Karpas-422 (cell line): ENCODE measurements around the gene ROS1. TPM values are rescaled to one million over a fixed set of nuclear protein-coding genes. Genes with fewer than 3 reads are reported as not detected.

Experiments
- DNase-seq: peaks from one replicate; pipeline ENCODE4 v3.0.0-alpha.2; 2015
- H2AFZ ChIP-seq: fragments of 200-600 bp; sonication (generic); 2 replicates; pipeline ENCODE4 v1.6.1; 2014; ENCODE audit warnings: antibody characterized with exemption, low read length, mixed read lengths
- H3K27ac ChIP-seq: fragments of 200-600 bp; sonication (generic); 2 replicates; pipeline ENCODE4 v1.5.1; 2014; ENCODE audit warnings: mild to moderate bottlenecking, low read length, moderate library complexity
- H3K27me3 ChIP-seq: fragments of 200-600 bp; sonication (generic); 2 replicates; pipeline ENCODE4 v1.6.1; 2014; ENCODE audit warnings: low read length, mixed read lengths
- H3K36me3 ChIP-seq: fragments of 200-600 bp; sonication (generic); 2 replicates; pipeline ENCODE4 v1.6.1; 2014; ENCODE audit warnings: low read length, mixed read lengths; ENCODE audit not compliant: insufficient read depth
- H3K4me1 ChIP-seq: fragments of 200-600 bp; sonication (generic); 2 replicates; pipeline ENCODE4 v1.6.1; 2014; ENCODE audit warnings: mild to moderate bottlenecking, low read length, mixed read lengths
- H3K4me2 ChIP-seq: fragments of 200-600 bp; sonication (generic); 2 replicates; pipeline ENCODE4 v1.6.1; 2014; ENCODE audit warnings: low read length, low read depth, mild to moderate bottlenecking; ENCODE audit not compliant: poor library complexity, severe bottlenecking
- H3K4me3 ChIP-seq: fragments of 200-600 bp; sonication (generic); 2 replicates; pipeline ENCODE4 v1.5.1; 2014; ENCODE audit warnings: mild to moderate bottlenecking, antibody characterized with exemption, low read length, mixed read lengths
- H3K79me2 ChIP-seq: fragments of 200-600 bp; sonication (generic); 2 replicates; pipeline ENCODE4 v1.6.1; 2014; ENCODE audit warnings: mild to moderate bottlenecking, low read length, mixed read lengths
- H3K9ac ChIP-seq: fragments of 200-600 bp; sonication (generic); 2 replicates; pipeline ENCODE4 v1.6.0; 2014; ENCODE audit warnings: low read length
- H3K9me2 ChIP-seq: fragments of 200-600 bp; sonication (generic), shearing (Covaris generic); replicated peaks from 2 replicates; pipeline ENCODE4 v1.6.0; 2014; ENCODE audit warnings: mild to moderate bottlenecking, low read length, moderate library complexity; ENCODE audit not compliant: insufficient read depth
- H3K9me3 ChIP-seq: fragments of 300-700, 200-600 bp; sonication (generic); 2 replicates; pipeline ENCODE4 v1.6.1; 2014; ENCODE audit warnings: low read length, mixed read lengths
- H4K20me1 ChIP-seq: fragments of 200-600 bp; sonication (generic); 2 replicates; pipeline ENCODE4 v1.6.1; 2014; ENCODE audit warnings: mild to moderate bottlenecking, antibody characterized with exemption, low read length, low read depth; ENCODE audit not compliant: insufficient read depth
- total RNA-seq: library from RNA; depleted of rRNA; stranded (reverse); fragments of >200 nt; shearing (Covaris generic); gene quantifications from 2 replicates; pipeline ENCODE4 v1.2.3, GENCODE V29; 2014; ENCODE audit warnings: low replicate concordance

Gene ROS1
- total RNA-seq, 1 experiment from 2014 or later: not detected

DNA sequence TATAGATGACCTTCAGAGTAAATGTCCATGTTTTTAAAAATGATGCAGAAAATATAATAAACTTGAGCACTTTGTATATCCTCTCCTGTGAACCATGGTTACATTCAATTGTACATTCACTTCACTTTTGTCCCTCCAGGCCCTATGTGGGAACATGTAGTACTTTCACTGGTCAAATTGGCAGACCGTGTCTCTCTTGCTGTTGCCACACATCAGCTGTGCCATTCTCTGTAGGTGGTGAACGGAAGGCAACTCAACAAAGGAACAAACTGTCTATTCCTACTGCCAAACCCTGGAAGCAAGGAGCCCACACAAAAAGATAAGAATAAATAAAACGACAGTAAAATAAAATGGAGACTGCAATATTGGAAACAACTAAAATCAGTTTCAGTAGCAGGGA lies 2.0 kb downstream of the ROS1 start:
- no peaks in the 10 kb centered on the region for H3K4me1 ChIP-seq
- H4K20me1 ChIP-seq: no peaks in the 10 kb centered on the region
- no peak overlapping the region for H3K4me2 ChIP-seq
- no peaks in the 10 kb centered on the region for H3K9me3 ChIP-seq
- H3K79me2 ChIP-seq: no peaks in the 10 kb centered on the region
- H3K36me3 ChIP-seq: no peaks in the 10 kb centered on the region
- H3K27me3 ChIP-seq: no peaks in the 10 kb centered on the region
- no peak overlapping the region for H2AFZ ChIP-seq
- H3K27ac ChIP-seq: no peak overlapping the region
- no peaks in the 10 kb centered on the region for H3K9me2 ChIP-seq
- DNase-seq: no peak
- no peak overlapping the region for H3K9ac ChIP-seq
- no peak overlapping the region for H3K4me3 ChIP-seq

DNA sequence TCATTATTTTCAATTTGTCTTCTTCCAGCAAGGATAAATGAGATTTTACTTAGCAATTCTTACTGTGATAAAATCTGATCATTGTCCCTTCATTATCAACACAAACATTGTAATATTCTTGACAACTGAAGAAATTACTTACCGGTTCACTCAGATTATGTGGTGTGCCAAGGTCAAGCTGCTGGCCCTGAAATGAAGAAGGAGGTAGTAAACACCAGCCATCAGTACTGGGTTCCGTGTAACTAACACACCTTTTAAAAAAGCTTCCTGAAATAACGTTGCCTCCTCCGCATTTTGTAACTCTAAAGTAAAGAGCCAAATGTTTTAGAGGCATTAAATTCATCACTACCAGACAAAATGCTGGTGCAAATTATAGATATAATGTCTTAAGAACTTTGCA lies 7.4 kb downstream of the ROS1 start:
- no peak overlapping the region for H3K4me3 ChIP-seq
- no peaks in the 10 kb centered on the region for H3K4me1 ChIP-seq
- no peak overlapping the region for H3K4me2 ChIP-seq
- H3K9me3 ChIP-seq: no peaks in the 10 kb centered on the region
- no peak for DNase-seq
- H2AFZ ChIP-seq: no peak overlapping the region
- no peaks in the 10 kb centered on the region for H3K27me3 ChIP-seq
- no peak overlapping the region for H3K27ac ChIP-seq
- no peaks in the 10 kb centered on the region for H4K20me1 ChIP-seq
- no peaks in the 10 kb centered on the region for H3K9me2 ChIP-seq
- H3K9ac ChIP-seq: no peak overlapping the region
- H3K36me3 ChIP-seq: no peaks in the 10 kb centered on the region
- no peaks in the 10 kb centered on the region for H3K79me2 ChIP-seq

DNA sequence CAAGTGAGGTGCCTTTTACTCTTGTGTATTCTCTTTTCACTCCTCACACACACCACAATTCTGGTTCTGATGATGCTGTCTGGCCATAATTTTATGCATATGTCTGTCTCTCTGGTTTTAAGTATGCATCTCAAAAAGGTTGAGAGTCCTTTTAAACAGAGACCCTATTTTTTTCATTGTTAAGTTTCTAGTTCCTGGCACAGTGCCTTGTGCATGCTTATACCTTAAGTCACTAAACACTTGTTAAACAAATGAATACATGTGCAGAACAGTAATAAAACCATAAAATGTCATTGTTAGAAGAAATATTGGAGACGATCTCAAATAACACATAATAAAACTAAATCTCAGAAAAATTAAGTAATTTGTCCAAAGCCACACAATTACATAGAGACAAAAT lies 7.9 kb downstream of the ROS1 start:
- Histone ChIP-seq H3K9me2 (no peaks in the 10 kb centered on the region), H3K36me3 (no peaks in the 10 kb centered on the region), H3K4me2 (no peak overlapping the region), H2AFZ (no peak overlapping the region), H4K20me1 (no peaks in the 10 kb centered on the region), H3K79me2 (no peaks in the 10 kb centered on the region), H3K27ac (no peak overlapping the region), H3K4me1 (no peaks in the 10 kb centered on the region), H3K9ac (no peak overlapping the region), H3K27me3 (no peaks in the 10 kb centered on the region), H3K4me3 (no peak overlapping the region), H3K9me3 (no peaks in the 10 kb centered on the region)
- DNase-seq: no peak

DNA sequence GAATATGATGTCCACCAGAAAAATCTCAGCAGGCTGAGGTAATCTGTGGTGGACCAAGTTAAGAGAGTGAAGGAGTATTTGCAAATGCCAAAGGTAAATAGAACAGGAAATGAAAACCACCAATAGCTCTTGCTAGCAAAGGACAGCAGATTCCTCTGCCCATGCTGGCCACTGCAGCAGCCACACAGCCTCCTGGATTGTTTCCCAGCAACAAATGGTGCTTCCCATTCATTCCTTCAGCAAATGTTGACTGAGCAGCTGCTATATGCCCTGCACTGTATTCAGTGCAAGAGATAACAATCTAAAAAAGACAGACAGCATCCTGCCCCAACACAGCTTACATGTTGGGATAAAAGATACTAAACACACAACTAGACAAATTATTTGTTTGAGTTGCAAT lies 11.0 kb downstream of the ROS1 start:
- Histone ChIP-seq H3K27ac (no peak overlapping the region), H3K9me3 (no peaks in the 10 kb centered on the region), H3K9ac (no peak overlapping the region), H4K20me1 (no peaks in the 10 kb centered on the region), H3K27me3 (no peaks in the 10 kb centered on the region), H3K4me2 (no peak overlapping the region), H3K79me2 (no peaks in the 10 kb centered on the region), H3K9me2 (no peaks in the 10 kb centered on the region), H2AFZ (no peak overlapping the region), H3K4me1 (no peaks in the 10 kb centered on the region), H3K36me3 (no peaks in the 10 kb centered on the region), H3K4me3 (no peak overlapping the region)
- DNase-seq: no peak

DNA sequence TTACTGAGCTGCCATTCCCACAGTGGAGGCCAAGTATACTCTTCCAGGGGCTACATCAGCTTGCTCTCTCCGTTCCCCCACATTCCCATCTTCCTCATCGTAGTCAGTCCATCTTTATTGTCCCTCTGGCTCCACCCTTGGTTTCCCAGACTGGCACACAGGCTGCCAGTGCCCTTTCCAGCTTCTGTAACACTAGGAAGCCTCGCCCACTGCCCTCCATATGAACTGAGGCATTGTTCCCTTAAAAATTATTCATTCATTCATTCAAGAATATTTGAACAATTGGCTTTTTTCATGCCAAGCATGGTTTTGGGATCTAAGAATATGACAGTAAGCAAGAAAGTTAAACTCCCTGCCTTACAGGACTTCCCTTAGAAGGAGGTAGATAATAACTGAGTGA lies 14.3 kb downstream of the ROS1 start:
- Histone ChIP-seq H2AFZ (no peak overlapping the region), H3K4me1 (no peaks in the 10 kb centered on the region), H3K9ac (no peak overlapping the region), H3K36me3 (no peaks in the 10 kb centered on the region), H3K27ac (no peak overlapping the region), H3K27me3 (no peaks in the 10 kb centered on the region), H3K9me2 (no peaks in the 10 kb centered on the region), H3K79me2 (no peaks in the 10 kb centered on the region), H3K4me3 (no peak overlapping the region), H3K9me3 (no peaks in the 10 kb centered on the region), H3K4me2 (no peak overlapping the region), H4K20me1 (no peaks in the 10 kb centered on the region)
- no peak for DNase-seq

DNA sequence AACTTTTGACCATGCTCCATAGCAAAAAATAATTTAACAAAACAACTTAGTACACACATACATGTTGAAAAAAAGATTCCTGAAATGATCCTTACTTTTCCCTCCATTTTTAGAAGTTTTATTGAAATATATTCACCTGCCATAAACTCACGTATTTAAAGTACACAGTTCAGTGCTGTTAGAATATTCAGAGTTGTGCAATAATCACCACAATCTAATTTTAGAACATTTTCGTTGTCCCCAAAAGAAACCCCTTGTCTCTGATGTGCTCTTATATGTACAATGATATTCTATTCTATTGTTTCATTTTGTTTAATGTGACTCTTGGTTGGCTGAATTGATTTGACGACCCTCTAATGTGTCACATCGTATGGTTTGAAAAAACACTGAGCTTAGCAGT lies 15.9 kb downstream of the ROS1 start:
- no peaks in the 10 kb centered on the region for H4K20me1 ChIP-seq
- DNase-seq: no peak
- no peak overlapping the region for H3K9ac ChIP-seq
- H3K79me2 ChIP-seq: no peaks in the 10 kb centered on the region
- no peaks in the 10 kb centered on the region for H3K9me3 ChIP-seq
- H3K9me2 ChIP-seq: no peaks in the 10 kb centered on the region
- H3K4me1 ChIP-seq: no peaks in the 10 kb centered on the region
- no peaks in the 10 kb centered on the region for H3K36me3 ChIP-seq
- no peak overlapping the region for H3K4me3 ChIP-seq
- no peak overlapping the region for H3K4me2 ChIP-seq
- H3K27me3 ChIP-seq: no peaks in the 10 kb centered on the region
- no peak overlapping the region for H3K27ac ChIP-seq
- no peak overlapping the region for H2AFZ ChIP-seq

DNA sequence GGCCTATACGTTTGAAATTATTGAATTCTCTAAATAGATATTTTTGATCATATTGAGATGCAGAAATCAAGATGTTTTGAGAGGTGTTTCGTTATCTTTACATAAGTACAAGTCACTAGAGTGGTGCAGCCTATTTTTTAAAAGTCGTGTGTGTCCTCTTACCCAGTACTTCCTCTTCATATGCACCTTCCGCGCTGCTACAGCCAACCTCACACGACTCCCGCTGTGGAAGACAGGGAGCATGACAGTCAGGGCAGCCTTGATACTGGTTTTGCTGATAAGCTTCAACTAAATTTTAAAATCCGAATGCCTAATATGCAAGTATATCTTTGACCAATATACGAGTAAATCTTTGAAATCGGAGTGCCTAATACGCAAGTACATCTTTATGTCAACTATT lies 16.3 kb downstream of the ROS1 start:
- no peak overlapping the region for H3K9ac ChIP-seq
- no peak overlapping the region for H3K4me2 ChIP-seq
- H3K4me1 ChIP-seq: no peaks in the 10 kb centered on the region
- no peak overlapping the region for H3K27ac ChIP-seq
- H3K36me3 ChIP-seq: no peaks in the 10 kb centered on the region
- H3K79me2 ChIP-seq: no peaks in the 10 kb centered on the region
- H3K4me3 ChIP-seq: no peak overlapping the region
- DNase-seq: no peak
- H3K27me3 ChIP-seq: no peaks in the 10 kb centered on the region
- H2AFZ ChIP-seq: no peak overlapping the region
- no peaks in the 10 kb centered on the region for H3K9me2 ChIP-seq
- H3K9me3 ChIP-seq: no peaks in the 10 kb centered on the region
- H4K20me1 ChIP-seq: no peaks in the 10 kb centered on the region

DNA sequence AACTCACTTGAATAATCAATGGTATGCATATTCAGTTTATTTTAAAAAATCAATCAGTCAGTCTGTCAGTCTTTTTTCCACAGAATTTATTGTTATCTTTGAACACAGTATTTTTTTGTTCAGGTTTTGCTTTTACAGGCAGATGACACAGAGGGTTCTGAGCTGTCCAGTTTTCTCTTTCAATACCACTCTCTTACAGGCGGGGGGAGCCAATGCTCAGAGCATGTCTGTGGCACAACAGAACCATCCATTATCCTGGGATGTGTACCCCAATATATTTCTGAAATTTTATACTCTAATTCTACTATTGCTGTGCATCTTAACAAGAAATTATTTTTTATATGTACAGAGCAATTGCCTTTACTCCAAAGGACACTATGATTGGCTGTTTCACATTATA lies 21.2 kb downstream of the ROS1 start:
- no peak for DNase-seq
- Histone ChIP-seq H3K4me3 (no peak overlapping the region), H3K4me1 (no peaks in the 10 kb centered on the region), H3K27me3 (no peaks in the 10 kb centered on the region), H3K79me2 (no peaks in the 10 kb centered on the region), H2AFZ (no peak overlapping the region), H3K27ac (no peak overlapping the region), H3K9ac (no peak overlapping the region), H3K9me2 (no peaks in the 10 kb centered on the region), H3K36me3 (no peaks in the 10 kb centered on the region), H3K4me2 (no peak overlapping the region), H4K20me1 (no peaks in the 10 kb centered on the region), H3K9me3 (no peaks in the 10 kb centered on the region)

DNA sequence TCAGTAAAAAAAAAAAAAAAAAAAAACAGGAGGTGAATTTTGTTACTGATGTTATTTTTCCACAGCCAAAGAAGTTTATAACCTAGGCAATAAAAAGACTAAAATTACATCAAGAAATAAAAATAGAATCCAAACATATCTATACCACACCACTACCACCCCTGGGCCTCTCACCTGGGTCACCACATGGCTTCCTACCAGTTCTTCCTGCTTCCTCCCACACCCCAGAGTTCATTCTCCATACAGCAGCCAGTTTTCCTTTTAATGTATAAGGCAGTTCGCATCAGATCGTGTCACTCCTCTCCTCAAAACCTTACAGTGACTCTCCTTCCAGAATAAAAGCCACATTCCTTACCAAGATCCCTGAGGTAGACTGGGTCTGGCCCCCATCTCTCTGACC lies 23.9 kb downstream of the ROS1 start:
- no peak overlapping the region for H3K9ac ChIP-seq
- no peak for DNase-seq
- H3K27me3 ChIP-seq: no peaks in the 10 kb centered on the region
- no peak overlapping the region for H3K27ac ChIP-seq
- no peaks in the 10 kb centered on the region for H4K20me1 ChIP-seq
- H3K4me3 ChIP-seq: no peak overlapping the region
- H3K9me2 ChIP-seq: no peaks in the 10 kb centered on the region
- H3K4me1 ChIP-seq: no peaks in the 10 kb centered on the region
- no peaks in the 10 kb centered on the region for H3K79me2 ChIP-seq
- H2AFZ ChIP-seq: no peak overlapping the region
- H3K4me2 ChIP-seq: no peak overlapping the region
- no peaks in the 10 kb centered on the region for H3K36me3 ChIP-seq
- H3K9me3 ChIP-seq: no peaks in the 10 kb centered on the region
